HG03442 (cell line): ENCODE results near the gene LYPD5.
"Not testable (repeated sequence)": the region's sequence is repeated elsewhere in the genome, so short reads cannot be mapped to it uniquely, and the experiment has no call there.

Experiments
- ATAC-seq: cut with Tn5 transposase; IDR thresholded peaks from one replicate; pipeline ENCODE4 v1.9.1; 2021; ENCODE audit warnings: mild to moderate bottlenecking, moderate library complexity; ENCODE audit not compliant: unreplicated experiment

Gene LYPD5

DNA sequence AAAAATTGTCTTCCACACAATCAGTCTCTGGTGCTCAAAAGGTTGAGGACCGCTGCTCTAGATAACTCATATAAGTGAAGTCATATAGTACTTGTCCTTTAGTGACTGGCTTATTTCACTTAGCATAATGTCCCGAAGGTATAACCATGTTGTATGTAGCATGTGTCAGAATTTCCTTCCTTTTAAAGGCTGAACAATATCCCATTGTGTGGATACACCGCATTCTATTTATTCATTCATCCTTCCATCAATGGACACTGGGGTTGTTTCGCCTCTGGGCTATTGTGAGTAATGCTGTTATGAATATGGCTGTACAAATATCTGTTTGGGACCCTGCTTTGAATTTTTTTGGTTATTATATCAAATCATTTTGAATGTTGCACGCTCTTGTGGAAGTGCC lies 4.6 kb upstream of the LYPD5 start:
- no peak for ATAC-seq

DNA sequence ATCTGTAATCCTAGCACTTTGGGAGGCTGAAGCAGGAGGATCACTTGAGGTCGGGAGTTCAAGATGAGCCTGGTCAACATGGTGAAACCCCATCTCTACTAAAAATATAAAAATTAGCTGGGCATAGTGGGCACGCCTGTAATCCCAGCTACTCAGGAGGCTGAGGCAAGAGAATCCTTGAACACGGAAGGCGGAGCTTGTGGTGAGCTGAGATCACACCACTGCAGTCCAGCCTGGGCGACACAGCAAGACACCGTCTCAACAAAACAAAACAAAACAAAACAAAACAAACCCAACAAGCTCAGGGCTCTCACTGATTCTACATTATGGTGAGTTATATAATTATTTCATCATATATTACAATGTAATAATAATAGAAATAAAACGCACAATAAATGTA lies 4.2 kb upstream of the LYPD5 start:
- not testable (repeated sequence) for ATAC-seq

- no peak for ATAC-seq
Measured at GRCh38 chr19:43804432-43804831, 2.2 kb upstream of the LYPD5 start.

DNA sequence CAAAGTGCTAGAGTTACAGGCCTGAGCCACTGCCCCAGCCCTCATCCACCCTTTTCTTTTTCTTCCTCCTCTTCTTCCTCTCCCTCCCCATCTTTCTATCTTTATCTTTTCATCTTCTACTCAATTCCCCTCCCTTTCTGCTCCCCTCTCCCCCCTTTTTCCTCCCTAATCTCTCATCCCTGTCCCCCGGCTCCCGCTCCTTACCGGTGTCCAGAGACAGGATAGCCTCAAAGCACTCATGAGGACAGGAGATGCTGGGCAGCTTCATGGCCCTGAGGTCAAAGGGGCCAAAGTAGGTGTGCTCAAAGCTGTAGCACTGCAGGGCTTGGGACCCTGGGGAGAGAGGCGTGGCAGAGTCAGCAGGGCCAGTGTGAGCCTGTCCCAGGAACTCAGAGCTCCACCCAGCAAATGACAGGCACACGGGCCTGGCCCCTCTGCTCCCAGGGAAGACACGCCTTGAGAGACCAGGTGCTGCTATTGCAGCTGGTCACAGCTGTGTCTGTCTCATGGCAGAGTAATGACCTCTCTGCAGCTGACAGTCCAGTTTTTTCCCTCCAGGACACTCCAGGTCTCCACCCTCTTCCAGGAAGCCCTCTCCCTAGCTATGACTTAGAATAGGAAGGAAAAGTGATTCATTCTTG lies 2.6 kb downstream of the LYPD5 start:
- no peak for ATAC-seq

DNA sequence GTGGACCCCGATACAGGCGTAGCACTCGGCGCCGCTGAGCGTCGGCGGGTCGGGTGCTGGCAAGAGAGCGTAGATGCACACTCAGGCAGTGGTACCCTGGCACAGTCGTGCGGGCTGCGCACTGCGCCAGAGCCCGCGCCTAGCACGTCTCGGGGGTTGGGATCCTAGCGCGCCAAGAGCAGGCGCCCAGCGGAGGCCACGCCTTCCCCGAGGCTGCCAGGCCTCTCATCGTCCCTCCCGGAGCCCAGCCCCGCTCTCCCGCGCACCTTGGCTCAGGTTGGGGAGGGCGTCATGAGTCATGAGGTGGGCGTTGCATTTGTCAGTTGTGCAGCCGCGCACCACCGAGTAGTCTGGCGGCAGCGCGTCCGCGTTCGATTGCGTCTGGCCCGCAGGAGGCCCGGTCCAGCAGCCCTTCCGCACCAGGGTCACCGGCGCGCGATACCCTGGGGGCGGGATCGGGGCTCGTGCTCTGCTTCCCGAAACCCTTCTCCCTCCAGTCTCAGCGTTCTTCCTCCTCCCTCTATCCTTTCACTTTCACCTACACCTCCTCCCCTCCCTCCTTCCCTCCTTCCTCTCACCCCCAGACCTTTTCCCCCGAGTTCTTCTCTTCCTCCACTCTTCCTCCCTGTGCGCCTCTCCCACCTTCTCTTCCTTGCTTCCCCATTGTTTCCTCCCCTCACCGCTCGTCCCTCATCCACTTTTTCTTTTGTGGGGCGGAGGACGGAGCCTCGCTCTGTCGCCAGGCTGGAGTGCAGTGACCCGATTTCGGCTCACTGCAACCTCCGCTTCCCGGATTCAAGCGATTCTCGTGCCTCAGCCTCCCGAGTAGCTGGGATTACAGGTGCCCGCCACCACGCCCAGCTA lies 3.5 kb downstream of the LYPD5 start:
- ATAC-seq, result no peak

DNA sequence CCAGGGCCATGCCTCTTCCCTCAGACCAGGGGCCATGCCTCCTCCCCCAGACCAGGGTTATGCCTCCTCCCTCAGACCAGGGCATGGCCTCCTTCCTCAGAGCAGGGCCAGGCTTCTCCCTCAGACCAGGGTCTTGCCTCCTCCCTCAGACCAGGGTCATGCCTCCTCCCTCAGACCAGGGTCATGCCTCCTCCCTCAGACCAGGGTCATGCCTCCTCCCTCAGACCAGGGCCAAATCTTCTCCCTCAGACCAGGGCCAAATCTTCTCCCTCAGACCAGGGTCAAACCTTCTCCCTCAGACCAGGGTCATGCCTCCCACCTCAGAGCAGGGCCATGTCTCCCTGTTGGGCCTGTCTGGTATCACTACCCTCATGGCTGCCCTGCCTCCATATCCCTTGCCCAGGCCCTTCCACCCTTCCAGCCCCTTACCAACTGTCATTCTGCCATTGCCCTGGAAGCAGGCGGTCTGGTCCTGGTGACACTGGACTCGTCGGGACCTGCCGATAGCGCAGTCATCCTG lies 4.2 kb downstream of the LYPD5 start:
- no peak for ATAC-seq

DNA sequence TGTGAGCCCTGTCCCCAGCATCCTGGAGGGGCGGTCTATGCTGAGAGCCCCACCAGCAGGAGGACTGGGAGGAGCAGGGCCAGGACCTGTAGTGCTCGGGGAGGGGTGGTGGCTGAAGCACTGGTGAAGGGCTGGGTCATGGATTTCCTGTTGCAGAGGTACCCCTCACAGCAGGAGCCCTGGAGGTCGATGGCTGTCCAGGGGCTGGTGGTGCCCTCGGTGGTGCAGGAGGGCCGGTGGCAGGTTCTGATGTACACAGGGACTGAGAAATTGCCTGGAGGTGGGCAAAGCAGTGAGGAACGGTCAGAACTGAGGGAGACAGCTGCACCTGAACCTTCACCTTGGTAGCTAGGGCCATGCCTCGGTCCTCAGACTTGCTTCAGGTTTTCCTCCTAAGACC lies 4.7 kb downstream of the LYPD5 start:
- no peak for ATAC-seq

GRCh38 chr19:43797118-43797517 lies 5.1 kb downstream of the LYPD5 start:
- ATAC-seq, result no peak

GRCh38 chr19:43790587-43790986 lies 11.7 kb downstream of the LYPD5 start:
- ATAC-seq, result no peak

- no peak for ATAC-seq
Measured at GRCh38 chr19:43789029-43789428, 13.2 kb downstream of the LYPD5 start.

DNA sequence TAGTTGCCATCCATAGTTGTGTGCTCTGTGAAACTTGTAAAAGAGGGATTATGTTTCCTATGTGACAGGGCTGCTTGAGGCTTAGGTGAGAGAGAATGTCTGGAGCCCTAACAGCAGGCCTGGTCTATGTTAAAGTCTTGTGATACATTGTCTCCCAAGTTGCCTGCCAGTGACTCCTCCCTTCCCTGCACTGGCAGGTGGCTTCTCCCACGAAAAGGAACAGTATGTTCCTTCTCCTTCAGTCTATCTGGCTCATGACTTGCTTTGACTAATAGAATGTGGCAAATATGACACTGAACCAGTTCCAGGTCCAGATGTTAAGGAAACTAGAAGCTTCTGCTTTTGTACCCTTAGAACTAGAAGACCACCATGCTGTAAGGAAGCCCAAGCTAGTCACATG lies 15.6 kb downstream of the LYPD5 start:
- no peak for ATAC-seq

DNA sequence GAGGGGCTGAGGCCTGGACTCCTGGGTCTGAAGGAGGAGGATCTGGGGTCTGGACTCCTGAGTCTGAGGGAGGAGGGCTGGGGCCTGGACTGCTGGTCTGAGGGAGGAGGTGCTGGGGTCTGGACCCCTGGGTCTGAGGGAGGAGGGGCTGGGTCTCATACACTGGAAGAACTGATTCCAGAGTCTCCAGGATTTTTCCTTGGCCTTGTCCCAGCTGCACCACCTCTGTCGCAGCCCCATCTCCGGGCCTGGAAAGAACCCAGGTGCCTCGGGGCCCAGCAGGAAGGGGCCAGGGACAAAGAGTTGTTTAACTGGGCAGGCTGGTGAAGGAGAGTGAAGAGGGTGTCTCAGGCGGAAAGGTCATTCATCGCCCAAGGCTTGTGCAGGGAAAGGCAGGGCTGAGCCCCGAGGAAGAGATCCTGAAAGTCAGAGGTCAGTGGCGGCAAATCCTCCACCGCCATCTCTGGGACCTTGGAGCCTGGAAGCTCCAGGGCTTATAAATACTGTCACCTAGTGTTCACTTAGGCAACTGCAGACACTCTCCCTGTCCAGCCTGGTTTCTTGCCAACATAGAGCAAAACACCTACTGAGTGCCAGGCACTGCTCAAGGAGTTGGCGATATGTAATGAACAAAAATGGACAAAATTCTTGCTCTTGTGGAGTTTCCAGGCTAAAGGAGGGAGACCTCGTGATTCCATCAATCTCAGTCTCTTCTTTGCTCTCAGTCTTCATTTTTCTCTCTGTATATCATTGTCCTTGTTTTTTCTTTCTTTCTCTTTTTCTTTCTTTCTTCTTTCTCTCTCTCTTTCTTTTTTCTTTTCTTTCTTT lies 17.1 kb downstream of the LYPD5 start:
- no peak for ATAC-seq

GRCh38 chr19:43784241-43784980 lies 17.8 kb downstream of the LYPD5 start:
- ATAC-seq, result no peak

- no peak for ATAC-seq
Measured at GRCh38 chr19:43783636-43784035, 18.6 kb downstream of the LYPD5 start.

DNA sequence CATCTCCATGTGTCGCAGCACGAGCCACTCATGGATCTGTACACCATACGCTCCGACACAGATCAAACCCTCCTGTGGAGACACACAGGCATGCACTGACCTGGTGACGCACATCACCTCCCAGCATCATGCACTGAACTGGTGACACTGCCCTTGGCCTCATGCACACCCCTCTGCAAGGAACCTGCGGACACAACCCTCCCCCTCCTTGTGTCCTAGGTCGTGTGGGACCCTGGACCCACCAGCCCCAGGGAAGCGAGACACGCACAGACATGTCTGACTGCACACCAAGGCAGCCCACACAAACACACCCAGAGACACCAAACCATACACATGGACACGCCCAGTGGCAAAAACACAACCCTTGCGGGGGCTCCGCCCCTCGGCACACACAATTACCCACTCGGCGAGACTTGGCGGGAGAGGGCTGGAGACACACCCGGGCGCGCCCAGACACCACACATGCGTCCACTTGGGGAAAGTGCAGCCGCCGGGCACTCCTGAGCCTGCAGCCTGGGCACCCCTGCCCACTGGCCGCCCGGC lies 19.5 kb downstream of the LYPD5 start:
- no peak for ATAC-seq

DNA sequence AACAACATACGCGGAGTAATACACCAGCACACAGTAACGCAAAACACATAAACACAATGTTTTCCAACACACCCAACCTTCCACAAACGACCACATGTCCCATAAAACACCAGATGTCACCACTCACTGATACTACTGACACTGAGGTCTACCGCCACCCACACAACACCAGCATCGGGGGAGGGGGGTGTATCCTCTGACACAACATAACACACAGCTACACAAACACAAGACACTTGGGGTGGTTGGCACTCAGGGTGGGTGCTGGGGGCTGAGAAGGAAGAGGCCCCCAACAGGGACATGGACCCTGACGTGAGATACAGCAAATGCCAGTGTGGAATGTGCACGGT lies 20.0 kb downstream of the LYPD5 start:
- no peak for ATAC-seq

DNA sequence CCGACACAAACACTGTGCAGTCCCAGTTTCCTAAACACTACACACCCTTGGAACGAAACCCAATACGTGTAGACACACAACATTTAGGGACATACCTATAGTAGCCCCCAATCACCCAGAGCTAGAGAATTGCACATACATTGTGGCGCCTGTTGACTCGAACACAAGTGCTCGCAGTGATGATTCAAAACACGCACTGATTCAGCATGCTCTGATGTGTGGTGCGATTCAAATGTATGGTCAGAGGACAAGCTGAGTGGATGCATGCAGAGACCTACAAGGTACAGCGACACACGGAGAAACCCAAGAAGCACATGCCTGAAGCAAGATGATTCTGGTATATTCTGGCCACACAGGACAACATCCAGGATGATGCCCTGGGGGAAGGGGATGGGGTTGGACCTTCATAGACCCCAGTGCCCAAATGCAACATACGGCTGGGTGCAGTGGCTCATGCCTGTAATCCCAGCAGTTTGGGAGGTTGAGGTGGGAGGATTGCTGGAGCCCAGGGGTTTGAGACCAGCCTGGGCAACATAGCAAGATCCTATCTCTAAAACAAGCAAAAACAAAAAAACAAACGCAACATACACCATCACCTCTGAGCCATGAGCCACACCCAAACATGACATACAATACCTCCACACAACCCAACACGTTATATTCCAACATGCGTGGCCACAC lies 20.5 kb downstream of the LYPD5 start:
- no peak for ATAC-seq

- no peak for ATAC-seq
Measured at GRCh38 chr19:43780706-43781525, 21.3 kb downstream of the LYPD5 start, which contains the start of gene KCNN4. KCNN4 (minus strand) TSS chr19:43780973; CDS start chr19:43780861, 112 bp downstream.

DNA sequence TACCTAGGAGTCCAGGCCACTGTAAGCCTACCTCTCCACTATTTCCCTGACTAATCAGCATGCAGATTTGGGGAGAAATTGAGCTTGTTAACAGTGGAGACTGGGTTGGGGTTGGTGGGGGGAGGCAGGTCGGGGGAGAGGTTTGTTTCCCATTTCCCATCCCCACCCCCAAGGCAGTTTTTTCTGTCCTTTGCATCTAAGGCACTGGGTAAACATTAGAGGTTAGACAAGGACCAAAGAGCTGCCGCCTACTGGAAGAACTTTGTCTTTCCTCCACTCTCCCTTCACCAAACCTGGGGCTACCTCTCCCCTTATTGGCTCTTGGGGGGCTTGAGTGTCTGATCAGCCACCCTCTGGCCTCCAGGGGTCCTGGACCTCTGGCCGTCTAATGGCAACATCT lies 22.4 kb downstream of the LYPD5 start:
- ATAC-seq, result no peak
